Type B pancreatic cell (in vitro differentiated cells): Measurements from ENCODE around the gene CASP8. TPM values are rescaled to one million over a fixed set of nuclear protein-coding genes. Genes with fewer than 3 reads are reported as not detected.
"Not testable (repeated sequence)": the region's sequence is repeated elsewhere in the genome, so short reads cannot be mapped to it uniquely, and the experiment has no call there.

Source experiments
- DNase-seq: peaks from one replicate; pipeline ENCODE4 v3.0.0; 2021; ENCODE audit warnings: mixed read lengths; ENCODE audit not compliant: unreplicated experiment; ENCODE audit errors: extremely low spot score
- H3K27ac Mint-ChIP-seq: 2 replicates; pipeline ENCODE4 v1.8.0; 2021; ENCODE audit warnings: mild to moderate bottlenecking, mixed read lengths
- H3K27me3 Mint-ChIP-seq: 2 replicates; pipeline ENCODE4 v1.8.0; 2021; ENCODE audit warnings: mixed read lengths
- H3K36me3 Mint-ChIP-seq: 2 replicates; pipeline ENCODE4 v1.8.0; 2021; ENCODE audit warnings: mixed read lengths
- H3K4me1 Mint-ChIP-seq: one replicate; pipeline ENCODE4 v1.8.0; 2021; ENCODE audit warnings: mixed read lengths; ENCODE audit not compliant: unreplicated experiment
- H3K4me3 Mint-ChIP-seq: 2 replicates; pipeline ENCODE4 v1.8.0; 2021; ENCODE audit warnings: mild to moderate bottlenecking, mixed read lengths
- H3K9me3 Mint-ChIP-seq: 2 replicates; pipeline ENCODE4 v1.8.0; 2021; ENCODE audit warnings: mixed read lengths
- CTCF ChIP-seq: fragments of 200-600 bp; sonication (generic); conservative IDR thresholded peaks from 2 replicates; pipeline ENCODE4 v1.5.0; 2021; ENCODE audit warnings: antibody characterized with exemption, mild to moderate bottlenecking
- total RNA-seq: library from RNA; stranded (reverse); gene quantifications from 2 replicates; pipeline ENCODE4 v1.2.1, GENCODE V29; 2021; ENCODE audit warnings: low replicate concordance

CASP8 gene
- total RNA-seq, 1 donor from 2014 or later, result 6.0 TPM

GRCh38 chr2:201285499-201285898 is 25.2 kb downstream of the CASP8 start:
- DNase-seq, result no peak
- H3K27me3 Mint-ChIP-seq, result no peaks in the 10 kb centered on the region
- H3K9me3 Mint-ChIP-seq, result peaks cover 4% of the 10 kb centered on the region
- no peaks in the 10 kb centered on the region for H3K4me1 Mint-ChIP-seq
- H3K36me3 Mint-ChIP-seq, result peaks cover 7% of the 10 kb centered on the region
- no peak overlapping the region for H3K4me3 Mint-ChIP-seq
- no peak for TF ChIP-seq CTCF
- no peak overlapping the region for H3K27ac Mint-ChIP-seq

- DNase-seq, H3K4me1 Mint-ChIP-seq, H3K9me3 Mint-ChIP-seq, H3K36me3 Mint-ChIP-seq, H3K27me3 Mint-ChIP-seq, H3K27ac Mint-ChIP-seq, H3K4me3 Mint-ChIP-seq: not testable (repeated sequence)
Measured at GRCh38 chr2:201290457-201291148, 30.3 kb downstream of the CASP8 start.

GRCh38 chr2:201298462-201299052 is 38.2 kb downstream of the CASP8 start:
- Mint-ChIP-seq H3K4me1 (no peaks in the 10 kb centered on the region), H3K27ac (no peak overlapping the region), H3K27me3 (no peaks in the 10 kb centered on the region), H3K9me3 (peaks cover 5% of the 10 kb centered on the region), H3K4me3 (no peak overlapping the region), H3K36me3 (peaks cover 3% of the 10 kb centered on the region)
- TF ChIP-seq CTCF, result no peak
- DNase-seq, result no peak

GRCh38 chr2:201299929-201300328 is 39.6 kb downstream of the CASP8 start:
- H3K27ac Mint-ChIP-seq, H3K9me3 Mint-ChIP-seq, H3K27me3 Mint-ChIP-seq, DNase-seq, H3K36me3 Mint-ChIP-seq, H3K4me1 Mint-ChIP-seq, H3K4me3 Mint-ChIP-seq: not testable (repeated sequence)

GRCh38 chr2:201307876-201308275 is 47.5 kb downstream of the CASP8 start:
- no peak for DNase-seq
- Mint-ChIP-seq H3K4me1 (no peaks in the 10 kb centered on the region), H3K36me3 (no peaks in the 10 kb centered on the region), H3K27me3 (no peaks in the 10 kb centered on the region), H3K4me3 (no peak overlapping the region), H3K27ac (no peak overlapping the region), H3K9me3 (no peaks in the 10 kb centered on the region)
- TF ChIP-seq CTCF, result no peak

- Mint-ChIP-seq H3K4me3 (no peak overlapping the region), H3K4me1 (no peaks in the 10 kb centered on the region), H3K9me3 (no peaks in the 10 kb centered on the region), H3K36me3 (no peaks in the 10 kb centered on the region), H3K27ac (no peak overlapping the region), H3K27me3 (no peaks in the 10 kb centered on the region)
- TF ChIP-seq CTCF, result no peak
- no peak for DNase-seq
Measured at GRCh38 chr2:201308914-201309313, 48.6 kb downstream of the CASP8 start.
